GM21390 (cell line): ENCODE measurements around the gene GIPC2.
"Not testable (repeated sequence)": the region's sequence is repeated elsewhere in the genome, so short reads cannot be mapped to it uniquely, and the experiment has no call there.

Experiments used
- ATAC-seq: cut with Tn5 transposase; IDR thresholded peaks from one replicate; pipeline ENCODE4 v1.9.1; 2021; ENCODE audit not compliant: unreplicated experiment

The GIPC2 gene

DNA sequence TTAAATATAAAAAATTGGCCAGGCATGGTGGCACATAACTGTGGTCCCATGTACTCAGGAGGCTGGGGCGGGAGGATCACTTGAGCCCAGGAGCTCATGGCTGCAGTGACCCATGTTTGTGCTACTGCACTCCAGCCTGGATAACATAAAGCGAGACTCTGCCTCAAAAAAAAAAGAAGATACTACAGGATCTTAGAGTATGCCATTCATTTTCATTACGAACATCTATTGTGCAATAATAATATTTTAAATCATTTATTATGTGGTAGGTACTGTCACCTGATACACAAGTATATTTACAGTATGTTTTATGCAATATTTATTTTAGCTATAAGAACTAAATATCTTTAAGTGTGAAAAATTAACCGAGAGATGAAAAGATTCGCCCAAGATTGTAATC lies 9.3 kb upstream of the GIPC2 start:
- no peak for ATAC-seq

DNA sequence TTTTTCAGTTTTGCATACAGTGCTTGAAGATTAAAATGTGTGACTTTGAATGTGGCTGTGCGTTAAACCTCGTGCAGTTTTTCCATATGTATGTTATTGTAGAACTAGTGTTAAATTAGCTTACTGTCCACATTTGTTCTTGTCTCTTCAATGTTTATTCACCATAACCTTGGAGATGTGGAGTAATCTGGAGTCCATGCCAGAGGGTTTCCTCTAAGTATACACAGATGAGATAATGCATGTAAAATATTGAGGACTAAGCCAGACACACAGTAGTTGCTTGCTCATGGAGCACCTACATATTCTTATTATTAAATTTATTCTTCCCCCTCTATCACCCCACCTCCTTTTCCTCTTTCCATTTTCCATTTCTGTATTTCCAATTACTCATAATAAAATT lies 7.7 kb upstream of the GIPC2 start:
- no peak for ATAC-seq

DNA sequence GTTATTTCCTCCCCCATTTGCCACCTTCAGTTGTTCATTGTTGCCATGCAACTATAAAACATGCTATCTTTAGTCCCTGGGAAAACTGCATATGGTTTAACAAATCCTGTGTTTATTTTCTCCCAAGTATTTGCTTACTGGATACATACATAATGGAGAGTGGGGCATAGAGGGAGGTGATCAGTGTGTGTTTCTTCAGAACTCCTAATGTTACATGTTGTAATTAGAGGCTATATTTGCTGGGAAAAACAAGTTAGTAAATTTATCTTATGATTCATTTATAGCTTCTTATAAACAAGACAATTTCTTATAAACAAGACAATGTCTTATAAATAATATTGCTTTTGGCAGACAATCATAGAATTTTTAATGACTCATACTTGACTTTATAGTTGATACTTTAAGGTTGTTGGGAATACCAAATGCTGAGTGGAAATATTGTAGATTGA lies 7.3 kb upstream of the GIPC2 start:
- no peak for ATAC-seq

DNA sequence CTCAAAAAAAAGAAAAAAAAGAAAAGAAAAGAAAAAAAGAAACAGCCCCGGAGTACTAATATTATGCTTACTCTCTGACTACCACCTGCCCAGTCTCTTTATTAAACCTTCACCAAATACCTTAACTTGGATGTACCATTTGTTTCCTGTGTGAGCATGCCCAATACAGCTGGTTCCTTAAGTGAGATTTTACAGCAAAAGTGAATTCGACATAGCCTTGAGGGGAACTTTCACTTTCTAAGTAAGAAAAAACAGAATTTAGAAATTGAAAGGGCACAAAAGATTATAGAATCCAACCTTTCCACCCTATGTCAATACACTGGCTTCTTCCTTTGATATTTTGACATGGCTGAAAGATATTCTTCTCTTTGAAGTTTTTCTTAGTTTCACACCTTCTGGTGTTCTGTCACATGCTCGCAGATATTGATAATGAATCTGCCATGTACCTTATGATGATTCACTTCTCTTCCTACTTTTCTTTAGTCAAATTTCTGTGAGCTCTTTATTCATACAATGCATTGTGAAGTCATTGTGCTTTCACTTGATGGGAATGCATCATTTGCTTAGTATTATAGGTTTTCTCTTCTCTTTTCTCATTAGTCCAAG lies 5.2 kb upstream of the GIPC2 start:
- ATAC-seq: no peak

DNA sequence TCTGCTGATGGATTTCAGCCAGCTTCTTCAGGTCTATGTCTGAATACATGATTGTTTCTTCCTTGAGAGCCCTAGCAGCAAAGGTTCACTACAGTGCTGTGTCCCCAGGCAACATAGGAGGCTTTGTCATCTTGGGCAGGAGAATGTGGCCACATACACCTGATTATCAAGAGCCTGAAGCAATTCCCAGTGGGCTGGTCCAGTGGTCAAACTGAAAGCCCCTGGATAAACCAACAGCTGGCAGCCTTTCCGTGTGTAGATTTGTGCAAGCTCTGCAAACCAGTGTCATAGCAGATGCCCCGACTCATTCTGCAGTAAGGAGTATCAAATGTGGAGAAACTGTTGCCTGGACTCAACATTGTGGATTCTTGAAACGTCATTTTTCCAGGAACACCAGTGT lies 2.3 kb upstream of the GIPC2 start:
- no peak for ATAC-seq

DNA sequence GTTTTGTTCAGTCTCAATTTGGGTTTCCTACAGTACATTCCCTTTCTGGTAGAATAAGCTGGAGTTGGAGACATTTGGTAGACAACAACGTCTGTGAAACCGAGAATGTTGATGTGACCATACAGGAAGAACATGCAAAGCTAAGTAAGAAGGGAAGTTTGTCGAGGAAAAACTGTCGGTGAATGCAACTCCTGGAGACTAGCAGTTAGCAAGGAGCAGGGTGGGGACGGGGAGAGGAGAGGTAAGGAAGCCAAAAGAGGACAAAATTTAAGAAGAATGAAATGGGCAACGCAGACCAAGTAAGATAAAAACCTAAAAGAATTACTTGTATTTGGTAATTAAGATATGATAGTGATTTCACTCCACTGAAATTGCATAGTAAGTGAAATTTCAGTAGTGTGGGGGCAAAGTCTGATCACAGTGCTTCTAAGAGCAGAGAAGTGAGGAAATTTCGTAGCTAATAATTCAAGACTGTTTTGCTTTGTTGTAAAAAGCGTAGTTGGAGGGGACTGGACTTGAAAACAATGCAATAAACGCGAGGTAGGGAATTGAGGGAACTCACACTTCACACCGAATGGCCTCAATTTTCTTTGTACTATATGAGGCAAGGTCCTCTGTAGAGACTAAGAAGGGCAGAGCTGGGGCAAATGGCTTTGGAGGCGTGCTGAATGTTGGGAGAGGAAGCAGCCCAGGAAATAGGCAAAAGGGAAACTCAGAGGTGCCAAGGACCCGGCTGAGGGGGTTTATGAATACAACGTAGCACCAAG lies 787 bp upstream of the GIPC2 start:
- no peak for ATAC-seq

DNA sequence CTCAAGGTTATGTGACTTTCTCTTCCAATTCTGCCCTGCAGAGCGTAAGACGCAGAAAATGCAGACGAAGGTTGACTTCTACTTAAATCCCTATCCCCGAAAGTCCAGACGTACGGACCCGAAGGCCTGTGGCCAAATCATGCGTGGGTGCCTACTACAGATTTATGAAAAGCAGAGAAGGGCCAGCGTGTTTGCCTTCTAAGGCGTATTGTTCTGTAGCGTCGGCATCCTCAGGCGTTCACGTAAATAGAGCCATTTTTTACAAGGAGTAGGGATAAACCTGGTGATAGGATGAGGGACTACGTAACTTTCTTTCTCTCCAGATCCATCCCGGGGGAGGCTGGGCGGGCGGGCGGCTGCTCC lies 222 bp upstream of the GIPC2 start:
- ATAC-seq: peak; percentile 9

DNA sequence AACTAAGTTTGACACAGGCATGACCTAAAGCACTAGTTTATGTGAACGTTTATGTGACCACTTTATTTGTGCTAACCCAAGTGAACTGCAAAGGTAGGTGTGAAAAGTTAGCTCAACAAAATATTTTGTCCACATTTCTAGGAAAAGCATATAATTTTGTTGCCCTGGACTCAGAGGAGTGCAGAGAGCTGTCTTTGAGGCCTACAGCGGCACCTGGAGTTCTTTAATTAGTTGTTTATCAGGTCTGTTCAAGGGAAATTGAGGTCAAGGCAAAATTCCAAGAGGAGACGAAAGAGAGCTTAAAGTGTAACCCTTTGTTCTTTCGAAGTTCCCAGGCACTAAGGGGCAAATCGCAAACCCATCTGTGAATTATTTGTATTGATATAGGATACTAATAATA lies 1.3 kb downstream of the GIPC2 start:
- no peak for ATAC-seq

DNA sequence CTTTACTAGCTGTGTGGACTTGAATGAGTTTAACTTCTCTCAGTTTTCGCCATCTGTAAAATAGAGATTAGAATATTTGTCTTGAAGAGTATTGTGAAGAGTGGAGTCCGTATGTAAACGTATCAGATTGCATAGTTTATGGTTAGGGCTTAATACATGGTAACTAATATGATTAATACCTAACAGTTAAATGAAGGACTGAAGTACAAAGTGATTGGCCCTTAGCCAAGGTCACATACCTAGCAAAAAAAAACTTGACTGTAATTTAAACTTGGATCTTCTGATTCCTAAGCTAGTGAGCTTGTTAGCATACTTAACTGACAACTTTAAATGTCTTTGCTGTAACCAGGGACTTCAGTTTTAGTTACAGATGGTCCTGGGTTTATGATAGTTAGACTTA lies 1.9 kb downstream of the GIPC2 start:
- ATAC-seq: no peak

DNA sequence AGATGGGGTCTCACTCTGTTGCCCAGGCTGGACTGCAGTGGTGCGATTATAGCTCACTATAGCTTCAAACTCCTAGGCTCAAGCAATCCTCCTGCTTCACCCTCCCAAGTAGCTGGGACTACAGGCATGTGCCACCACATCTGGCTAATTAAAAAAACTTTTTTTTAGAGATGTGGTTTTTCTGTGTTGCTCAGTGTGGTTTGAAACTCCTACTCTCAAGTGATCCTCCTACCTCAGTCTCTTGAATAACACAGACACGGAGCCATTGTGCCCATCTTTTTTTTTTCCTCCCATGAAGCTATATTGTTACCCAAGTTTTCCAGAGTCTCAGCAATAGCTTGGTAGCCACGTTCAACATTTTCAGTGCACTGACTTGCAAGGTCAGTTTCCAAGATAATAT lies 2.7 kb downstream of the GIPC2 start:
- no peak for ATAC-seq

DNA sequence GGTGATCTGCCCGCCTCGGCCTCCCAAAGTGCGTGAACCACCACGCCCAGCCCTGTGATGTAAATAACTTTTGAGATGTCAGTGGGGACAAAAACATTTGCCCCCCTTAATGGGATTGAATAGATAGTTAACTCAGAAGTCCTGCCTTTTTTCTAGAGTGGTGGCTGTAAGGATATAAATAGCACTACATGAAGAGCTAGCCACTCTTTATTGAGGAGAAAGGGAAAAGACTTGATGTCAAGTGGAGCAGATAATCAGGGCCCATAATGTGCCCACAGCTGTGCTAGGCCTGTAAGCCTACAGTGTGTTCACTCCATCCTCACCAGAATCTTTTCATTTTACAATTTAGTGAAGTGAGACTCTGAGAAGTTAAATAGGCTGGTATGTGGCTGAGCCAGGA lies 3.6 kb downstream of the GIPC2 start:
- ATAC-seq: no peak

DNA sequence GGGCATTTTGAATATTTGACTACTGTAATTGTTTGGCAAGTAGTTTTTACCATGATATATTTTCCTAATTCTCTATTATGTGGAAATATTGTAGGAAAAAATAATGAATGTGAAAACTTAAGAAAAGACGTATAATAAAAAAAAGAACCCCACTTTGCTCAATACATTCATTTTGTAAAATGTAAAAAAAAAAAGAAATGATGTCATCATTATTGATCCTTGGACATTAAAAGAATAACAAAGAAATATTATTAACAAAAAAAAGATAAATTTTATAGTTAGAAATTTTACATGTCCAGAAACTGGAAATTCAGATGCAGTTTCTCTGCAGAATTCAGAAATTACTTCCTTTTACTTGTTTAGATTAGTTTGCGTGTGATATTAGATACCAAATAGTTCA lies 5.2 kb downstream of the GIPC2 start:
- ATAC-seq: no peak

DNA sequence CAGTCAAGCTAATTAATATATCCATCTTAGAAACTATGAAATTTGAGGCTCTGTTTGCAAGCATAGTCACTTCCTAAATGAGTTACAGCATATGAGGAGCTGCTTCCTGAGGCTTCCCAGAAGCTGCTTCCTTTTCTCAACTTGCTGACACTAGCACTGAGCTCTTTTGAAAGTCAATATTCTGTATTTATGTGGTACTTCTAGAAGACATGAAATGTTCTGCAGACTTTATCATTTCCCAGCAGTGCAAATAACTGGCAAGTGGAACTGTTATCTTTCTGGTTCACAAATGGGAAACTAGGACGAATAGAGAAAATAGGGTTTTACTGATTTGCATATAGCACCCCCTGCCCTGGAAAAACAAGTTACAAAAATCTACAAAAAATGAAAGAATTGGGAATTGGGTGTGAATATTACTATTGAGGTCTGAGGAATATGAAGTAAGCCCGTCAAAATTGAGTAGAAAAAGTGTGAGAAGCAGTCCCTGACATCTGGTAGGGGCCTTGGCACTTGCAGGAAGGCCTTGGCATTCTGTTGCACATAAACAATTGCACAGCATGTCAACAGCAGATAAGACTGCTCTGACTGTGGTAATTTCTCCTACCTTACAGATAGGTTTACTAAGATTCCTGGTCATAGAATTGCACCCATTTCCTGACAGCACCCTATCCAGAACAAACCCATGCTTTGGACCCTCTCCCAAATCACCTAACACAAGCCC lies 7.1 kb downstream of the GIPC2 start:
- ATAC-seq: no peak

DNA sequence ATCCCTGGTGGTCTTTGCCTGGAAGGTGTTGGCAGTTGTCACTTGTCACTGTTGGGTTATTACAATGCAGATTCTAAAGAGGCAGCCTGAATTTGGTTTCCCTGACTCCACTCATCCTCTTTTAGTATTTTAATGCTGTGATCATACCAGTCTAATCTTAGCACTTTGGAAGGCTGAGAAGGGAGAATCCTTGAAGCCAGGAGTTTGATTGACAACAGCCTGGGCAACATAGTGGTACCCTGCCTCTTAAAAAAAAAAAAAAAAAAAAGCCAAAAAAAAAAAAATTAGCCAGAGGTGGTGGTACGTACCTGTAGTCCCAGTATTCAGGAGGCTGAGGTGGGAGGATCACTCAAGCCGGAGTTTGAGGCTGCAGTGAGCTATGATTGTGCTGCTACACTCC lies 7.7 kb downstream of the GIPC2 start:
- ATAC-seq: no peak

DNA sequence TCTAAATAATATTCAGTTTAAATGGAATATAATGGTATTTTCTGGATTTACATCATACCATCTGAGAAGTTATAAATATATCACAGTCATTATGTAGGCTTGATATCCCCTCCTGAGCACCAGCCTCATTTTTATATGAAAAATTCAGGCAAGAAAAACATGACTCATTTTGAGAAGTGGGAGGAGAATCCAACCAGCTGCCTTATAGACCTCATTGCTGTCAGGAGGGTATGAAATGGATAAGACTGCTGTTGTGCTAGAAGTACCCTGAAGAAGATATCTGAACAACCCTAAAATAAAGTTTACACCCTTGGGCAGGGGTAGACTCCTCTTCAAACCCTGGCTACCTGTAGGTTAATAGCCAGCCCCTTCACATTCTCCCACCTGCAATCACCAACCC lies 8.8 kb downstream of the GIPC2 start:
- no peak for ATAC-seq

DNA sequence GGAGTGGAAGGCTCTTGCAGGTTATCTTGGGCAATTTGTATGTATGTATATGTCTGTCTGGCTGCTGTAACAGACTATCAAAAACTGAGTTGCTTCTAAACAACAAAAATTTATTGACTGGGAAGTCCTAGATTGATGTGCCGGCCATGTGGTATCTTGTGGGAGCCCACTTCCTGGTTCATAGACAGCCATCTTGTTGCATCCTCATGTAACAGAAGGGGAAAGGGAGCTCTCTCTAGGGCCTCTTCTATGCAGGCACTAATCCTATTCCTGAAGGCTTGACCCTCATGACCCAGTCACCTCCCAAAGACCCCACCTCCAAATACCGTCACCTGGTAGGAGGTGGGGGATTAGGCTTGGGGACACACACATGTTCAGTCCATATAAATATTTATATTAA lies 9.2 kb downstream of the GIPC2 start:
- ATAC-seq: no peak

DNA sequence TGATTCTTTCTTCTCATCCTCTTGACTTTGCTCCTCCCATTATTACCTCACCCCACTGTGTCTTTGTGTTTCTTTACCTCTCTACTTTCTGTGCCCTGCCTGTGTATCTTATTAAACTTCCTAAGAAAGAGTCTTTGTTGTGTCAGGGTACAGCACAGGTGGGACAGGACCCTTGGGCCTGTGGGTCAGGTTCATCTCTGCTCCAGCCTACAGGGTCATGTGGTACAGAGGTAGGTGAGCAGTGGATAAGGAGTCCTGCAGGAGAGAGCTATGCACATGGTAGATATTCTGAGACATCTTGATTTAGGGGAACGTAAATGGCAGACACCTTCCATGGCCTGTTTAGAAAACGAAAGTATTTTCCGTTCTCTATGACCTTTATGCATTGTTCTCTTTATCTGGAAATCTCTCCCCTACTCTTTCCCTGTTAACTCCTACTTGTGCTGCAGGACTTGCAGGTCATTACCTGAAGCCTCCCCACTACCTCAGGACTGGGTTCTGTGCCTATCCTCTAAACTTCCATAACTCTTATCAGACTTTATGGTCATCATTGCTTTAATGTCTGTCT lies 9.9 kb downstream of the GIPC2 start:
- ATAC-seq: no peak

DNA sequence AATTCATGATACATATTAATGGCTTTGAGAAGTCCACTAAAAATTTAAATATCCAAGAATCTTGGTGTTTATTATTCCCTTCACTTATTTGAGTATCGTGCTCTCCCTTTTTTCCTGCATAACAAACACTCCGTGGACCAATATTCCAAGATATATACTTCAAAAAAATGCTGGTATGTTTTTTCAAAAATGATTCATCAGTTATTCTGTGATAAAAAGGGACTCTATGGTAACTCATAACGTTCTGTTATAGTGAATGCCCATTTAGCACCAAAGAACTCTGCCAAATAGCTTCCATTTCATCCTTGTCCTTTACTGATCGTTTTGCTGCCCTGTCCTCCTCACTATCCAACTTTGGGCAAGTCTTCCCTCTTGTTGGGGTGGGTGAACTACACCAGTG lies 12.9 kb downstream of the GIPC2 start:
- no peak for ATAC-seq

DNA sequence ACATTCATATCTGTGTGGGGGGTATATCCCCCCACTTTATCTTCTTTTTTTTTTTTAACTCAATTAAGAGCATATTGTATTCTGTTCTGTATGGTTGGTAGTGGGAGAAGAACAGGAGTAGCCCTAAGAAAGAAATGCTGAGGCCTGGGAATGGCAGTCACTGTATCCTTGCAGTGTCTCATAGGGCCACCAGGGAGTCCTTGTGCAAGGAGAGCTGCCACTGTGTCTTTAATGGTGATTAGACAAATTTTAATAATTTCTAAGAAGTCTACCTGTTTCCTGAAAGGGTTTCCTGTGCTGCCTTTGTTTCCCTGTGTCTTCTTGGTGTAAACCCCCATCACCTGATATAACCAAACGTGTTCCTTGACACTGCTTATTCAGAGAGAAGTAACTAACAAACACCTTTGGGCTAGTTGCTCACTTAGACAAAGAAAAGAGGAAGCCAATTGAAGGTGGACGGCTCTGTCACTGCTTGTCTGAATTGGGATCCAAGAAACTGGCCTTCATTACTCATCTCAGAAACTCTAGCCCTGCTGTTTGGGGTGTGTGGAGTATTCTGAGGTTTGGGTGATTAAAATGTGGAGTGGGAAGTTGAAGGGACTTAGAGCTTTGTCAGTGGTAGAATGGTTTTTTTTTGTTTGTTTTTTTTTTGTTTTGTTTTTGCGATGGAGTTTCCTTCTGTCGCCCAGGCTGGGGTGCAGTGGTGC lies 15.2 kb downstream of the GIPC2 start:
- peak; percentile 91 for ATAC-seq

DNA sequence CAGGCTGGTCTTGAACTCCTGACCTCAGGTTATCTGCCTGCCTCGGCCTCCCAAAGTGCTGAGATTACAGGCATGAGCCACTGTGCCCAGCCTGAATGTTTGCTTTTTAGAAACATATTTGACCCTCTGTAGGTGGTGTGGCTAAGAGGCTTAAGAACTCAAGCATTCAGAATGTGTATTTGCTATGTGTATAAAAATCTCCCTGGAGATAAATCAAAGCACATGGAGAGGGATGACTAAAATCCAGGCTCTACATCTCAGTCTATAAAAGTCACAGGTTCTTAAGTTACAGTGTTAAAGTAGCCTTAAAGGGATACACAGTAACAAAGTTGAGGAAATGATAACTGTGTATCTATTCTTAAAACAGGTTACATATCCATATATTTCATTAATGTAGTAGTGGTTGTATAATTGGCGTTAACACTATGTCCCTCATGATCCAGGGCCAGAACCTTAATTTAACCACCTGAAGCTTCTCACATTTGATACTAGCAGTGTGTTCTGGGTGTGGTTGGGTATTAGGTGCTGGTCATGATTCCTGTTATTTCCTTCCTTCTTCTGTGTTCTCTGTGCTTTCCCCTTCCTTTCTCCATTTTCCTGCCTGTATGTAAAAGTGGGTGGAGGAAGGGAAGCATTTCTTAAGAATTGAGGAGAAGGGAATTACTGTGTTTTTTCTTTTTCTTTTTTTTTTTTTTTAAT lies 16.2 kb downstream of the GIPC2 start:
- ATAC-seq: no peak

DNA sequence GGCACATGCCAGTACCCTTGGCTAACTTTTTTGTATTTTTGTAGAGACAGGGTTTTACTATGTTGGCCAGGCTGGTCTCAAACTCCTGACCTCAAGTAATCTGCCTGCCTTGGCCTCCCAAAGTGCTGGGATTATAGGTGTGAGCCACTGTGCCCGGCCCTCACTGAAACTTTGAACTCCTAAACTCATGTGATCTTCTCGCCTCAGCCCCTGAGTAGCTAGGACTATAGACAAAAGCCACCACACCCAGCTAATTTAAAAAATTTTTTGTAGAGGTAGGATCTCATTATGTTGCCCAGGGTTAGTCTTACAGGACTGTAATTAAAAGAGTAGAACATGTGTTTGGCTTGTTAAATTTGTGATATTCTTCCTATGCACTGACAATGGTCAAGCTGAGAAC lies 19.1 kb downstream of the GIPC2 start:
- not testable (repeated sequence) for ATAC-seq
